Type B pancreatic cell (in vitro differentiated cells): ENCODE data around the gene PAGR1. TPM values are rescaled to one million over a fixed set of nuclear protein-coding genes. Genes with fewer than 3 reads are reported as not detected.
"Not testable (repeated sequence)": the region's sequence is repeated elsewhere in the genome, so short reads cannot be mapped to it uniquely, and the experiment has no call there.

ENCODE experiments used
- DNase-seq: peaks from one replicate; pipeline ENCODE4 v3.0.0; 2021; ENCODE audit warnings: mixed read lengths; ENCODE audit not compliant: unreplicated experiment; ENCODE audit errors: extremely low spot score
- H3K27ac Mint-ChIP-seq: 2 replicates; pipeline ENCODE4 v1.8.0; 2021; ENCODE audit warnings: mild to moderate bottlenecking, mixed read lengths
- H3K27me3 Mint-ChIP-seq: 2 replicates; pipeline ENCODE4 v1.8.0; 2021; ENCODE audit warnings: mixed read lengths
- H3K36me3 Mint-ChIP-seq: 2 replicates; pipeline ENCODE4 v1.8.0; 2021; ENCODE audit warnings: mixed read lengths
- H3K4me1 Mint-ChIP-seq: one replicate; pipeline ENCODE4 v1.8.0; 2021; ENCODE audit warnings: mixed read lengths; ENCODE audit not compliant: unreplicated experiment
- H3K4me3 Mint-ChIP-seq: 2 replicates; pipeline ENCODE4 v1.8.0; 2021; ENCODE audit warnings: mild to moderate bottlenecking, mixed read lengths
- H3K9me3 Mint-ChIP-seq: 2 replicates; pipeline ENCODE4 v1.8.0; 2021; ENCODE audit warnings: mixed read lengths
- CTCF ChIP-seq: fragments of 200-600 bp; sonication (generic); conservative IDR thresholded peaks from 2 replicates; pipeline ENCODE4 v1.5.0; 2021; ENCODE audit warnings: antibody characterized with exemption, mild to moderate bottlenecking
- total RNA-seq: library from RNA; stranded (reverse); gene quantifications from 2 replicates; pipeline ENCODE4 v1.2.1, GENCODE V29; 2021; ENCODE audit warnings: low replicate concordance

The PAGR1 gene
- total RNA-seq, 1 donor from 2014 or later = 33.5 TPM

GRCh38 chr16:29864205-29864604, 48.3 kb downstream of the PAGR1 start:
- TF ChIP-seq CTCF = no peak
- H3K4me3 Mint-ChIP-seq = no peak overlapping the region
- H3K9me3 Mint-ChIP-seq = no peaks in the 10 kb centered on the region
- H3K36me3 Mint-ChIP-seq = peaks cover 4% of the 10 kb centered on the region
- no peak overlapping the region for H3K27ac Mint-ChIP-seq
- no peak for DNase-seq
- H3K4me1 Mint-ChIP-seq = peaks cover 15% of the 10 kb centered on the region
- no peaks in the 10 kb centered on the region for H3K27me3 Mint-ChIP-seq

DNA sequence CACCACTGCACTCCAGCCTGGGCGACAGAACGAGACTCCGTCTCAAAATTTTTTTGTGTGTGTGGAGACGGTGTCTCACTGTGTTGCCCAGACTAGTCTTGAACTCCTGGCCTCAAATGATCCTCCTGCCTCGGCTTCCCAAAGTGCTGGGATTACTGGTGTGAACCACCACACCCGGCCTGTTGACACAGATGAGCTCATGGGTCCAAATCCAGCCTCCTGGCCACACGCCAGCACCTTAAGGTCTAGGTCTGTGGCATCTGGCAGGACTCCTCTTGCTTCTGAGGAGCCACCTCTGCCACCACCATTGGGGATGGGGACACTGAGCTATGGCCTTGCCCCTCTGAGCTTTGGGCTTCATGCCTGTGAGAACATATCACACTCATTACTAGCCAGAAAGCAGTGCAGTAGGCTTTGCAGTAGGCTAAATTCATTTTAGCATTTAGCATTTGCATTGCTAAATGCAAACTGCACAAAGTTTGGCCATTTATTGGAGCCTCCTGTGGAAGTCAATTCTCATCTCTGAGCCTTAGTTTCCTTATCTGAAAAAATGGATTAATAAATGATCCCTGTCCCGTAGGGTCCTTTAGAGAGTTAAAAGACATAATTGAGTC, 52.6 kb downstream of the PAGR1 start:
- no peaks in the 10 kb centered on the region for H3K36me3 Mint-ChIP-seq
- H3K4me1 Mint-ChIP-seq = peaks cover 1% of the 10 kb centered on the region
- TF ChIP-seq CTCF = no peak
- H3K27ac Mint-ChIP-seq = no peak overlapping the region
- DNase-seq = no peak
- H3K27me3 Mint-ChIP-seq = no peaks in the 10 kb centered on the region
- no peaks in the 10 kb centered on the region for H3K9me3 Mint-ChIP-seq
- no peak overlapping the region for H3K4me3 Mint-ChIP-seq

GRCh38 chr16:29869067-29869466, 53.1 kb downstream of the PAGR1 start:
- H3K36me3 Mint-ChIP-seq, H3K4me3 Mint-ChIP-seq, H3K27me3 Mint-ChIP-seq, H3K4me1 Mint-ChIP-seq, H3K9me3 Mint-ChIP-seq, DNase-seq, H3K27ac Mint-ChIP-seq: not testable (repeated sequence)

Other genes with a start within 250 kb of the PAGR1 start
- 0.14 and 0.31 TPM in 2 replicates for gene SPN, start 152.9 kb upstream of the PAGR1 start, total RNA-seq
- 92.3 and 129 TPM in 2 replicates for gene QPRT, start 137.0 kb upstream of the PAGR1 start, total RNA-seq
- 2.1 and 3.3 TPM in 2 replicates for gene C16orf54, start 70.2 kb upstream of the PAGR1 start, total RNA-seq
- 0.85 and 1.5 TPM in 2 replicates for gene ZG16, start 37.9 kb upstream of the PAGR1 start, total RNA-seq
- 54.8 and 112 TPM in 2 replicates for gene KIF22, start 25.4 kb upstream of the PAGR1 start, total RNA-seq
- gene MAZ, start 9.6 kb upstream of the PAGR1 start, total RNA-seq = 207 and 294 TPM in 2 replicates
- 1.4 and 15.1 TPM in 2 replicates for gene PRRT2, start 4.0 kb upstream of the PAGR1 start, total RNA-seq
- 27.4 and 46.3 TPM in 2 replicates for gene MVP, start 4.3 kb downstream of the PAGR1 start, total RNA-seq
- 58.0 and 73.3 TPM in 2 replicates for gene CDIPT, start 47.1 kb downstream of the PAGR1 start, total RNA-seq
- 19.3 and 19.4 TPM in 2 replicates for gene SEZ6L2, start 83.4 kb downstream of the PAGR1 start, total RNA-seq
- 7.8 TPM in 2 replicates for gene ASPHD1, start 84.3 kb downstream of the PAGR1 start, total RNA-seq
- gene KCTD13, start 110.1 kb downstream of the PAGR1 start, total RNA-seq = 17.9 and 20.6 TPM in 2 replicates
- 72.4 and 73.5 TPM in 2 replicates for gene TMEM219, start 145.9 kb downstream of the PAGR1 start, total RNA-seq
- 42.6 and 52.4 TPM in 2 replicates for gene TAOK2, start 157.7 kb downstream of the PAGR1 start, total RNA-seq
- gene HIRIP3, start 179.5 kb downstream of the PAGR1 start, total RNA-seq = 13.7 and 20.9 TPM in 2 replicates
- gene INO80E, start 180.1 kb downstream of the PAGR1 start, total RNA-seq = 52.8 and 78.7 TPM in 2 replicates
- gene DOC2A, start 194.9 kb downstream of the PAGR1 start, total RNA-seq = 6.9 and 9.7 TPM in 2 replicates
- gene C16orf92, start 207.0 kb downstream of the PAGR1 start, total RNA-seq = not detected in 2 replicates
- 0.31 and 2.1 TPM in 2 replicates for gene TLCD3B, start 215.1 kb downstream of the PAGR1 start, total RNA-seq
- gene ALDOA, start 249.6 kb downstream of the PAGR1 start, total RNA-seq = 620 and 1,017 TPM in 2 replicates